ENCODE results near the gene TAS2R46.
"Not testable (repeated sequence)": the region's sequence is repeated elsewhere in the genome, so short reads cannot be mapped to it uniquely, and the experiment has no call there.

The TAS2R46 gene

GRCh38 chr12:11040162-11040561, 21.9 kb downstream of the TAS2R46 start:
- TF ChIP-seq POU2F2 (IDR thresholded peaks at IDR 0.05; ENCODE audit: low read depth, low read length), result no peak
- TF ChIP-seq TAF1 (IDR thresholded peaks at IDR 0.05; ENCODE audit: low read depth, low read length), result no peak
- TF ChIP-seq POLR2AphosphoS5 (IDR thresholded peaks at IDR 0.05; ENCODE audit: low read depth, low read length), result no peak
- TF ChIP-seq PAX5 (IDR thresholded peaks at IDR 0.05; ENCODE audit: insufficient read depth, low read length, severe bottlenecking), result no peak
- TF ChIP-seq SPI1 (IDR thresholded peaks at IDR 0.05; ENCODE audit: low read depth, low read length), result no peak
- no peak for TF ChIP-seq POLR2A (IDR thresholded peaks at IDR 0.05; ENCODE audit: low read depth, low read length)
- DNase-seq (ENCODE audit: insufficient read length, low spot score) (no peak), FAIRE-seq (no peak)

GRCh38 chr12:11039171-11039570, 22.9 kb downstream of the TAS2R46 start:
- DNase-seq (ENCODE audit: insufficient read length, low spot score), result no peak
- peak; percentile 26 for FAIRE-seq
- TF ChIP-seq TAF1 (IDR thresholded peaks at IDR 0.05; ENCODE audit: low read depth, low read length), result no peak

GRCh38 chr12:11033959-11034358, 28.1 kb downstream of the TAS2R46 start:
- peak; percentile 81 for FAIRE-seq
- DNase-seq (ENCODE audit: insufficient read length, low spot score), result not testable (repeated sequence)

- TF ChIP-seq TAF1 (IDR thresholded peaks at IDR 0.05; ENCODE audit: low read depth, low read length) (no peak), POLR2AphosphoS5 (IDR thresholded peaks at IDR 0.05; ENCODE audit: low read depth, low read length) (no peak), POU2F2 (IDR thresholded peaks at IDR 0.05; ENCODE audit: low read depth, low read length) (no peak), SPI1 (IDR thresholded peaks at IDR 0.05; ENCODE audit: low read depth, low read length) (no peak), POLR2A (IDR thresholded peaks at IDR 0.05; ENCODE audit: low read depth, low read length) (no peak), PAX5 (IDR thresholded peaks at IDR 0.05; ENCODE audit: insufficient read depth, low read length, severe bottlenecking) (no peak)
- no peak for FAIRE-seq
Measured at GRCh38 chr12:11031307-11031706, 30.8 kb downstream of the TAS2R46 start, which contains the start of gene TAS2R31. Gene TAS2R31 (minus strand): TSS chr12:11031407. CDS start chr12:11031335, 72 bp downstream.

GRCh38 chr12:11026118-11026517, 36.0 kb downstream of the TAS2R46 start:
- DNase-seq (ENCODE audit: insufficient read length, low spot score), result no peak
- no peak for TF ChIP-seq POLR2AphosphoS5 (IDR thresholded peaks at IDR 0.05; ENCODE audit: low read depth, low read length)
- FAIRE-seq, result no peak

More at GRCh38 chr12:11031307-11031706, 30.8 kb downstream of the TAS2R46 start, which contains the start of gene TAS2R31:
- DNase-seq (ENCODE audit: insufficient read length, low spot score), result no peak

- no peak for TF ChIP-seq TAF1 (IDR thresholded peaks at IDR 0.05; ENCODE audit: low read depth, low read length)
- no peak for TF ChIP-seq POU2F2 (IDR thresholded peaks at IDR 0.05; ENCODE audit: low read depth, low read length)
- TF ChIP-seq POLR2AphosphoS5 (IDR thresholded peaks at IDR 0.05; ENCODE audit: low read depth, low read length), result no peak
- TF ChIP-seq POLR2A (IDR thresholded peaks at IDR 0.05; ENCODE audit: low read depth, low read length), result no peak
- no peak for TF ChIP-seq PAX5 (IDR thresholded peaks at IDR 0.05; ENCODE audit: insufficient read depth, low read length, severe bottlenecking)
- no peak for TF ChIP-seq SPI1 (IDR thresholded peaks at IDR 0.05; ENCODE audit: low read depth, low read length)
- DNase-seq (ENCODE audit: insufficient read length, low spot score) (no peak), FAIRE-seq (no peak)
Measured at GRCh38 chr12:11023387-11023786, 38.7 kb downstream of the TAS2R46 start.

GRCh38 chr12:11022520-11022919, 39.6 kb downstream of the TAS2R46 start, which contains the start of gene TAS2R19:
Gene TAS2R19 (minus strand): TSS chr12:11022620. CDS start chr12:11022571, 49 bp downstream.
- FAIRE-seq (no peak), DNase-seq (ENCODE audit: insufficient read length, low spot score) (no peak)
- no peak for TF ChIP-seq POLR2A (IDR thresholded peaks at IDR 0.05; ENCODE audit: low read depth, low read length)
- no peak for TF ChIP-seq TAF1 (IDR thresholded peaks at IDR 0.05; ENCODE audit: low read depth, low read length)
- TF ChIP-seq POU2F2 (IDR thresholded peaks at IDR 0.05; ENCODE audit: low read depth, low read length), result no peak
- no peak for TF ChIP-seq SPI1 (IDR thresholded peaks at IDR 0.05; ENCODE audit: low read depth, low read length)
- TF ChIP-seq POLR2AphosphoS5 (IDR thresholded peaks at IDR 0.05; ENCODE audit: low read depth, low read length), result no peak
- TF ChIP-seq PAX5 (IDR thresholded peaks at IDR 0.05; ENCODE audit: insufficient read depth, low read length, severe bottlenecking), result no peak

- DNase-seq (ENCODE audit: insufficient read length, low spot score), result no peak
- TF ChIP-seq POU2F2 (IDR thresholded peaks at IDR 0.05; ENCODE audit: low read depth, low read length) (no peak), POLR2A (IDR thresholded peaks at IDR 0.05; ENCODE audit: low read depth, low read length) (no peak)
- no peak for FAIRE-seq
Measured at GRCh38 chr12:11016937-11017336, 45.2 kb downstream of the TAS2R46 start.

GRCh38 chr12:11015775-11016430, 46.2 kb downstream of the TAS2R46 start:
- FAIRE-seq (no peak), DNase-seq (ENCODE audit: insufficient read length, low spot score) (no peak)
- TF ChIP-seq POLR2A (IDR thresholded peaks at IDR 0.05; ENCODE audit: low read depth, low read length) (no peak), SPI1 (IDR thresholded peaks at IDR 0.05; ENCODE audit: low read depth, low read length) (no peak), POU2F2 (IDR thresholded peaks at IDR 0.05; ENCODE audit: low read depth, low read length) (no peak), TAF1 (IDR thresholded peaks at IDR 0.05; ENCODE audit: low read depth, low read length) (no peak), POLR2AphosphoS5 (IDR thresholded peaks at IDR 0.05; ENCODE audit: low read depth, low read length) (no peak), PAX5 (IDR thresholded peaks at IDR 0.05; ENCODE audit: insufficient read depth, low read length, severe bottlenecking) (no peak)

GRCh38 chr12:11014234-11014633, 47.9 kb downstream of the TAS2R46 start:
- no peak for DNase-seq (ENCODE audit: insufficient read length, low spot score)
- no peak for FAIRE-seq
- TF ChIP-seq POLR2AphosphoS5 (IDR thresholded peaks at IDR 0.05; ENCODE audit: low read depth, low read length), result no peak
- TF ChIP-seq TAF1 (IDR thresholded peaks at IDR 0.05; ENCODE audit: low read depth, low read length), result no peak
- no peak for TF ChIP-seq PAX5 (IDR thresholded peaks at IDR 0.05; ENCODE audit: insufficient read depth, low read length, severe bottlenecking)
- no peak for TF ChIP-seq POU2F2 (IDR thresholded peaks at IDR 0.05; ENCODE audit: low read depth, low read length)
- TF ChIP-seq SPI1 (IDR thresholded peaks at IDR 0.05; ENCODE audit: low read depth, low read length), result no peak
- TF ChIP-seq POLR2A (IDR thresholded peaks at IDR 0.05; ENCODE audit: low read depth, low read length), result no peak

Data from GM12891 (cell line).